Loucy (cell line): ENCODE data around the gene SRPRB.

ENCODE experiments used
- CTCF ChIP-seq: fragments of 200-600 bp; sonication (generic); conservative IDR thresholded peaks from 2 replicates; pipeline ENCODE4 v1.5.1; 2014; ENCODE audit warnings: mild to moderate bottlenecking, antibody characterized with exemption, low read length
- EZH2phosphoT487 ChIP-seq: fragments of 200-600 bp; IDR thresholded peaks from 2 replicates; pipeline ENCODE4 v1.6.1; 2018; ENCODE audit warnings: antibody characterized with exemption, mild to moderate bottlenecking, moderate library complexity, borderline replicate concordance

- TF ChIP-seq CTCF, result no peak
- no peak for TF ChIP-seq EZH2phosphoT487
Observed at GRCh38 chr3:133797396-133798105, 8.1 kb upstream of the SRPRB start.
